Smooth muscle cell (in vitro differentiated cells): ENCODE data around the gene TBC1D5. TPM values are rescaled to one million over a fixed set of nuclear protein-coding genes. Genes with fewer than 3 reads are reported as not detected.
"Not testable (repeated sequence)": the region's sequence is repeated elsewhere in the genome, so short reads cannot be mapped to it uniquely, and the experiment has no call there.

Experiments used
- DNase-seq: peaks from one replicate; lab custom pipeline; 2025; ENCODE audit not compliant: unreplicated experiment; lab: John Stamatoyannopoulos, UW
- H2AFZ ChIP-seq: fragments of 200-600 bp; sonication (generic); 2 replicates; pipeline ENCODE4 v1.6.0; 2016; ENCODE audit warnings: antibody characterized with exemption, low read depth, mild to moderate bottlenecking
- H3F3A ChIP-seq: fragments of 200-600 bp; sonication (generic); 2 replicates; pipeline ENCODE4 v1.6.0; 2017; ENCODE audit warnings: antibody characterized with exemption, low read depth
- H3K27ac ChIP-seq: fragments of 200-600 bp; sonication (generic); 2 replicates; pipeline ENCODE4 v1.5.1; 2016; ENCODE audit warnings: low read depth, mild to moderate bottlenecking
- H3K27me3 ChIP-seq: fragments of 200-600 bp; sonication (generic); 2 replicates; pipeline ENCODE4 v1.6.1; 2016; ENCODE audit warnings: low read depth, mild to moderate bottlenecking
- H3K36me3 ChIP-seq: fragments of 200-600 bp; sonication (generic); 2 replicates; pipeline ENCODE4 v1.5.1; 2016; ENCODE audit warnings: low read depth
- H3K4me1 ChIP-seq: fragments of 200-600 bp; sonication (generic); 2 replicates; pipeline ENCODE4 v1.5.1; 2016; ENCODE audit warnings: low read depth
- H3K4me2 ChIP-seq: fragments of 200-600 bp; sonication (generic); 2 replicates; pipeline ENCODE4 v1.6.0; 2016; ENCODE audit warnings: mild to moderate bottlenecking
- H3K4me3 ChIP-seq: fragments of 200-600 bp; sonication (generic); 2 replicates; pipeline ENCODE4 v1.5.1; 2016; ENCODE audit warnings: mild to moderate bottlenecking
- H3K79me2 ChIP-seq: fragments of 200-600 bp; sonication (generic); 2 replicates; pipeline ENCODE4 v1.6.0; 2016; ENCODE audit warnings: low read depth, mild to moderate bottlenecking
- H3K9ac ChIP-seq: fragments of 200-600 bp; sonication (generic); 2 replicates; pipeline ENCODE4 v1.6.0; 2016; ENCODE audit warnings: low read depth
- H3K9me3 ChIP-seq: fragments of 200-600 bp; sonication (generic); replicated peaks from 2 replicates; pipeline ENCODE4 v1.5.1; 2016; ENCODE audit warnings: low read depth
- H4K20me1 ChIP-seq: fragments of 200-600 bp; sonication (generic); 2 replicates; pipeline ENCODE4 v1.6.0; 2016; ENCODE audit warnings: low read depth
- CTCF ChIP-seq: fragments of 200-600 bp; sonication (generic); IDR thresholded peaks from 2 replicates; pipeline ENCODE4 v1.5.1; 2017; ENCODE audit warnings: borderline replicate concordance, mild to moderate bottlenecking, antibody characterized with exemption; ENCODE audit not compliant: insufficient read depth, poor library complexity, severe bottlenecking
- WGBS: methylation state at CpG from one replicate; pipeline ENCODE4 v1.1.7; 2016; ENCODE audit warnings: low lambda C conversion rate; 5-methylcytosine and 5-hydroxymethylcytosine counted together
- polyA plus RNA-seq: library from polyadenylated mRNA; unstranded; fragments of >200 nt; fragmentation: Nextera tagmentation; extraction: Ambion mirVana; gene quantifications from 2 replicates; pipeline ENCODE4 v1.2.1, GENCODE V29; 2016
- total RNA-seq: library from RNA; depleted of rRNA; stranded (reverse); fragments of >200 nt; gene quantifications from 2 replicates; pipeline ENCODE4 v1.2.3, GENCODE V29; 2014

Gene TBC1D5
- total and polyA plus RNA-seq, 2 experiments from 2014 or later = 14.6 to 35.3 TPM

- TF ChIP-seq CTCF = no peak
- H3K4me3 ChIP-seq = no peak overlapping the region
- no peak overlapping the region for H3K4me2 ChIP-seq
- no peak overlapping the region for H3K27ac ChIP-seq
- H3K27me3 ChIP-seq = no peaks in the 10 kb centered on the region
- no peaks in the 10 kb centered on the region for H3K36me3 ChIP-seq
- DNase-seq = no peak
- H4K20me1 ChIP-seq = peaks cover 8% of the 10 kb centered on the region
- H3K9me3 ChIP-seq = no peaks in the 10 kb centered on the region
- no peaks in the 10 kb centered on the region for H3K79me2 ChIP-seq
- H3K4me1 ChIP-seq = no peaks in the 10 kb centered on the region
- 86% methylated on average over 3 of the region's 3 CpGs for WGBS
- no peaks in the 10 kb centered on the region for H3F3A ChIP-seq
- no peak overlapping the region for H2AFZ ChIP-seq
- H3K9ac ChIP-seq = no peak overlapping the region
Observed at GRCh38 chr3:17670749-17671148, 71.7 kb downstream of the TBC1D5 start.

- Histone ChIP-seq H3K4me1 (no peaks in the 10 kb centered on the region), H3K27ac (no peak overlapping the region), H3F3A (no peaks in the 10 kb centered on the region), H3K27me3 (no peaks in the 10 kb centered on the region), H3K9ac (no peak overlapping the region), H3K4me2 (no peak overlapping the region), H3K4me3 (no peak overlapping the region), H4K20me1 (peaks cover 26% of the 10 kb centered on the region), H3K79me2 (no peaks in the 10 kb centered on the region), H3K9me3 (no peaks in the 10 kb centered on the region), H2AFZ (no peak overlapping the region), H3K36me3 (no peaks in the 10 kb centered on the region)
- TF ChIP-seq CTCF = no peak
- WGBS = 93% methylated on average over 3 of the region's 3 CpGs
- DNase-seq = no peak
Observed at GRCh38 chr3:17664923-17665322, 77.5 kb downstream of the TBC1D5 start.

GRCh38 chr3:17656264-17656663, 86.2 kb downstream of the TBC1D5 start:
- DNase-seq = no peak
- no peaks in the 10 kb centered on the region for H3K9me3 ChIP-seq
- H3F3A ChIP-seq = no peaks in the 10 kb centered on the region
- H2AFZ ChIP-seq = no peak overlapping the region
- no peak overlapping the region for H3K9ac ChIP-seq
- no peak for TF ChIP-seq CTCF
- H3K36me3 ChIP-seq = no peaks in the 10 kb centered on the region
- H3K27ac ChIP-seq = no peak overlapping the region
- no peak overlapping the region for H3K4me2 ChIP-seq
- 71% methylated on average over 1 of the region's 1 CpG for WGBS
- H3K4me3 ChIP-seq = no peak overlapping the region
- no peaks in the 10 kb centered on the region for H3K79me2 ChIP-seq
- H3K27me3 ChIP-seq = no peaks in the 10 kb centered on the region
- H3K4me1 ChIP-seq = no peaks in the 10 kb centered on the region
- peaks cover 28% of the 10 kb centered on the region for H4K20me1 ChIP-seq

GRCh38 chr3:17655743-17656142, 86.7 kb downstream of the TBC1D5 start:
- WGBS = 50% methylated on average over 2 of the region's 2 CpGs
- Histone ChIP-seq H3K9ac (no peak overlapping the region), H3K27me3 (no peaks in the 10 kb centered on the region), H3K79me2 (no peaks in the 10 kb centered on the region), H3F3A (no peaks in the 10 kb centered on the region), H4K20me1 (peaks cover 29% of the 10 kb centered on the region), H3K9me3 (no peaks in the 10 kb centered on the region), H3K27ac (no peak overlapping the region), H3K4me1 (no peaks in the 10 kb centered on the region), H3K4me3 (no peak overlapping the region), H3K36me3 (no peaks in the 10 kb centered on the region), H2AFZ (no peak overlapping the region), H3K4me2 (no peak overlapping the region)
- TF ChIP-seq CTCF = no peak
- DNase-seq = no peak

GRCh38 chr3:17649748-17650147, 92.7 kb downstream of the TBC1D5 start:
- not testable (repeated sequence) for H3K9me3 ChIP-seq, H3K27ac ChIP-seq, H3K4me2 ChIP-seq, H3K4me1 ChIP-seq, H3K27me3 ChIP-seq, H3K36me3 ChIP-seq, H3K4me3 ChIP-seq, DNase-seq, H3K9ac ChIP-seq, H3K79me2 ChIP-seq, H2AFZ ChIP-seq, H3F3A ChIP-seq
- 97% methylated on average over 4 of the region's 4 CpGs for WGBS
- peaks cover 42% of the 10 kb centered on the region for H4K20me1 ChIP-seq
